UCSD-AML1 (cell line): ENCODE measurements around the gene CDH23.
A peak's percentile ranks its signal among the peaks of the same experiment; 100 is the strongest.

Experiments used
- DNase-seq: peaks from one replicate; lab custom pipeline; 2025; ENCODE audit not compliant: unreplicated experiment; lab: John Stamatoyannopoulos, UW

The CDH23 gene

DNA sequence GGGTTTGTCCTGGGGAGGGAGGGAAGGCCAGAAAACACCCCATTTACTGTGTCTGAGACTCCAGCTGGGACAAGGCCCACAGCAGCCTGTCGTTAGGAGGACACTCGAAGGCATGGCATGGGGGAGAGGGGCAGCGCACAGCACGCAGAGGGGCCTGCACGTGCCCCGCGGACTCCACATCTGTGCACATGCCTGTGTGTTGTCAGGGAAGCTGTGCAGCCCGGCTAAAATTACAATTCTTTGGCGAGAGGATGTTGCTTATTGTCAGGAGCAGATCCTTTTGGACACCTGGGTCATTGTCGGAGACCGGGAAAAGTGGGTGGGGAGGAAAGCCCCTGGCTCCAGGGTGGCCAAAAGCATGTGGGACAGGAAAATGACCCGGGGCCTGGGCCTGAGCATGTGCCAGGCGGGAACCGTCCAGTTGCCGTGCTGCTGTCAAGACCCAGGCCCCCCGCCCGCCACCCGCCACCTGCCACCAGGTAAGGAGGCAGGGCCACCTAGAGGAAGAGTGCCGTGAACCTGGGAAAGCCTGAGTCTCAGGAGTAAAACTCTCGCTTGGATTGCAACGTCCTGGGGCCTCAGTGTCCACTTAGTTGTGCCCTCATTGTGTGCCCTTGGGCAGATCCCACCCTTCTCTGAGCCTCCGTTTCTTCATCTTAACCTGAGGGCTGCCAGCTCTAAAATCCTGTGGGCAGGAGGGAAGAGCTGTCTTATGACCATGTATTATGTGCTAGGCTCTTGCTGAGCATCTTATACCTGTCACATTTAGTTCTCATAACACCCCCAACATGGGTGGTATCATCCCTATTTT, 369.4 kb downstream of the CDH23 start:
- no peak for DNase-seq

GRCh38 chr10:71766717-71767419, 370.1 kb downstream of the CDH23 start:
- DNase-seq, result no peak

DNA sequence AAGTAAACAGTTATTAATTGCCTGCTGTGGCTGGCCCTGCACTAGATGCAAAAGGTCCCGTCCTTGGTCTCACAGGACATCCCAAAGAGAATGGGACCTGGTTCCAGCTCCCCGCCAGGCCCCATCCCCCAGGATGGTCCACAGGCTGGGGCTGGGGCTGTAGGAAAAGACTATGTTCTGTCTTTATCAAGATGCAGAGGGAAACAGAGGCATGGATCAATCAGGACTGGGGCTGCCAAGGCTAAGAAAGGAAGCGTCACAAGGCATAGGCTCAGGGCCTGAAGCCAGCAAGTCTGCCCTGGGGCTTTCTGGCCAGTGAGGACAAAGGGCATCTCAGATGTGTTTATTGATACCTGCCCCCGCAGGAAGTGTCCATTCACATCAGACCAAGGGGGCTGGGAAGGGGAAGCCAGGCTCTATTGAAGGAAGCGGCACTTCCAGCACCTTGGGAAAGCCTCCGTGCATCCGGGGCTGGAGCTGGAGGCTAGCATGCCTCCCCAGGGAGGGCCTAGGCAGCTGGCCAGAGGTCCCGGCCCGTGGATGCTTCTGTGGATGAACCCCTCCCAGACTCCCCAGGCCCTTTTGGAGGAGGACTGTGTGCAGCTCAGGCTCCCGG, 370.8 kb downstream of the CDH23 start:
- DNase-seq, result no peak

- DNase-seq, result peak; percentile 39
These were observed 372.6 kb downstream of the CDH23 start for GRCh38 chr10:71769279-71769823.

DNA sequence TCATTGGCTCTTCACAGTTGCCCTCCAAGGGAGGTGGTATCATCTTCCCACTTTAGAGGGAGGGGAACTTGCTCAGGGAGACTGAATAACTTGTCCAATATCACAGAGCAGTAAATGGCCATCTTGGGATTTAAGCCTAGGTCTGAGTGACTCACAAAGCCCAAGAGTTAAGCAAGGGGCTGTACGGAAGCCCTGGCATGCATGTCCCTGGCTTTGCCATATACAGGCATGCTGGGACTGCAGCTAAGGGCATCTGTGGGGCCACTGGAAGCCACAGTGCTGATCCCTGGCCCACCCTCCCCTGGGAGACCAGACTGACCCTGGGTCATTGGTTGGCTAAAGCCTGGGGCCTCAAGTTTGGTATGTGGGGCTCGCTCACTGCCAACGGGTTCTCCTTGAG, 373.5 kb downstream of the CDH23 start:
- DNase-seq, result no peak

DNA sequence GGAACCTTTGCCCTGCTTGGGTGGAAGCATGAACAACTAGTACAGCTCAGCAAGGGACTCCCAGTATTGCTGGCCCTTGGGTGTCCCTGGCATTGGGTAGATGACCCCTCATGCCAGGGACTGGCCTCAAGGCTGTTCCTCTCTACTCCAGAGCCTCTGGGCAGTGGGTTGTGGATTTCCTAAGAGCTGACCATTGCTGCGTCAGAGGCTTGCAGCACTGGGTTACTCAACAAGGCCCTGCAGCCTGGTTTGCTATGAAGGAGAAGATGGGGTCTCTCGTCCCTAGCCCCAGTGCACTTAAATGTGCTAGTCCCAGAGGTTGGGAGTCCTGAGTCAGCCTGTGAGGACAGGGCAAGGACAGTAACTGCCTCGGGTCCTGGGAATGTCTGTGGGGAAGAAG, 374.1 kb downstream of the CDH23 start:
- DNase-seq, result no peak

- no peak for DNase-seq
These were observed 374.5 kb downstream of the CDH23 start for GRCh38 chr10:71771204-71771603.

DNA sequence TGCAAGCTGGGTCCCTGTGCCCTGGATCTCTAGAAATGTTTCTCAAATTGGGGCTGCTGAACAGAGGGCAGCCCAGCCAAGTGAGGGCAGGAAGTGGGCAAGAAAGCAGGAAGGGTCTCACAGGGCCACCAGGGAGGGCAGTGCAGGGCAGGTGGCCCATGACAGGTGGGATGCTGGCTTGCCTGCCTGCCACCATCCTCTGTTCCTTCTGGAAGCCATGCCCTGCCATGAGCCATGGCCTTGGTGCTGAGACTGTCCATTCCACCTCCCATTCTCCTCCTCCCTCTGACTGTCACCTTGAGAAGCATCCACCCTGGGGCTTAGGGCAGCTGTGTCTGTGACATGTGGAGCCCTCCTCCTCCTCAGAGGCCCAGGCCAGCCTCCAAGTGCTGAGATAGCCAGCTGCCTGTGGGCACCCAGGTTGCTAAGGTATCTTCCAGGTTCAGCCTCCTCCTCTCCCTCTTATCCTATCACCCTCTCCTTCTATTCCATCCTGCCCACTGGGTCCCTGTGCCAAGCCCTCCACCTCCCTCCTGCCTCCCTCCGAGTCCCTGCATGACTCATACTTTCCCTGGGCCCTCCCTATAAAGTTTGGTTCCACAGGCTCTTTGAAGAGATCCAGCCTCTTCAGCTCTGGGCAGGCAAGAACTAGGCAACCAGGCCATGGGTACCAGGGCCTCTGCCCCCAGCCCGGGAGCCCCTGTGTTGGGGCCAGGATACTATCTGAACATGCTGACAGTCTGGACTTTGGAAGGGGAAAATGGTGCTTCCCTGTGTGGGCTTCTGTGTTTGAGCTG, 375.3 kb downstream of the CDH23 start:
- peak; percentile 44 for DNase-seq

- no peak for DNase-seq
These were observed 376.1 kb downstream of the CDH23 start for GRCh38 chr10:71772832-71773220.

- DNase-seq, result peak; percentile 94
These were observed 376.7 kb downstream of the CDH23 start, which contains the start of gene VSIR for GRCh38 chr10:71773221-71773971. Gene VSIR, minus strand, starts transcription at chr10:71773520. Its CDS starts 81 bp downstream, at chr10:71773439.

- peak; percentile 84 for DNase-seq
These were observed 378.4 kb downstream of the CDH23 start for GRCh38 chr10:71774916-71775702.

GRCh38 chr10:71776481-71776925, 379.8 kb downstream of the CDH23 start:
- DNase-seq, result peak; percentile 75

DNA sequence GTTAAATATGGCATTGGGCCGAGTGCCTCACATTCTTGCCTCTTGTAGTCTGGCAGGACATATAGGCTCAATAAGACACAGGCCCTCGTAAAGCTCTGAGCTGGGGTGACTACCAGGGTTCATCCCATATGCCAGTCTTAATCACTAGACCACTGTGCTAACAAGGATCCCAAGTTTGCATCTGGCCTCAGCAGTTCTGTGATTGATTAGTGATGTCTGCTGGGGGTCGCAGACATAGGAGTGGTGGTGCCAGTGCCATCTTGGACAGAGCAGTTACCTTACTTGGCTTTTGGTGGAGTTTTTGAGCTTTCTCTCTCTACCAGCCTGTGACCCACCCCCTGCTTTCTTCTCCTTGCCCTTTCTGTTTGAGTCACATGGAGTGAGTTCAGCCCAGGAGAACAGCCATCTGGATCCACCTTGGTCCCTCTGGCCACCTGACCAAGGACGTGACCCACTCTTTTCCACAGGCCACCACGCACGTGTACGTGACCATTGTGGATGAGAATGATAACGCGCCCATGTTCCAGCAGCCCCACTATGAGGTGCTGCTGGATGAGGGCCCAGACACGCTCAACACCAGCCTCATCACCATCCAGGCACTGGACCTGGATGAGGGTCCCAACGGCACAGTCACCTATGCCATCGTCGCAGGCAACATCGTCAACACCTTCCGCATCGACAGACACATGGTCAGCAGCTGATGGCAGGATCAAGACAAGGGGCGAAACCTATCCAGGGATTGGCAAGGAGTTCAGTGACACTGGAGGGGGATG, 380.7 kb downstream of the CDH23 start:
- DNase-seq, result no peak

DNA sequence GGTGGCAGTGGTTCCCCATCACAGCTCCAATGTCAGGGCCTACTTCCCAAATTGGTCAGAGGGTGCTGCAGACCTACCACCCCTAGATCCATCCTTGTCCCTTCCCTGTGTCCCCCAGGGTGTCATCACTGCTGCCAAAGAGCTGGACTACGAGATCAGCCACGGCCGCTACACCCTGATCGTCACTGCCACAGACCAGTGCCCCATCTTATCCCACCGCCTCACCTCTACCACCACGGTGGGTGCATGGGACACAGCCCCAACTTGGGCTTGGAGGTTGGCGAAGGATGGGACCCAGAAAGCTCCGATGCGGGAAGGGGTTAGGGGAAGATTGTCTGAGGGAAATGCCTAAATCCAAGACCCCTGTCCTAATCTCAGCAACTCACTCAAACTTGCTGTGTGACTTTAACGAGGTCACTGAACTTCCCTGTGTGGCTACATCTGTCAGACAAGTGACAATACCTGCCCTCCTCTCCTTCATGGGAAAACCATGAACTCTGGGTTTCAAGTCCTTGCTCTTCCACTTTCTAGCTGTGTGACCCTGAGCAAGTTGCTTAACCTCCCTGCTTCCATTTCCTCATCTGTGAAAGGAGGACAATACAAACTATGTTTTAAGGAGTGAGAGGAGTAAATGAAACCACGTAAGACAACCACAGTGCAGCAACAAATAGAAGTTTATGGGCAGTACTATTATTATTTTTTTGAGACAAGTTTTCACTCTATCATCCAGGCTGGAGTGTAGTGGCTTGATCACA, 381.5 kb downstream of the CDH23 start:
- no peak for DNase-seq

DNA sequence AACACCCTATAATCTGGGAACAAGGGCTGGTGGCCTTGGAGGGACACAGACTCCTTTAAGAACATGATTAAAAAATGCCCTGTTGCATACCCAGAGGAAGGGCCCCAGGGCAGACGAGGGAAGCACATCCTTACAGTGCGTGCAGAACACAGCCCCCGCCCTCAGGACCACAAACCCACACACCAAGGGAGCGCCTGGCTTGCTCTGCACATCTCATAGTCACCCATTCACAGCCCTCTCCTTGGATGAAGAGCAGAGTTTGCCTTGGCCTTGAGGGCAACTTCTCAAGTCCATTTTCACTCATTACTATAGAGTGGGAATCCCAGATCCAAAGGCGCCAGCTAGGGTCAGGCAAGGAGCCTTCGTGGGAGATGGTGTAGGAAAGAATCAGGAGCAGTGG, 382.9 kb downstream of the CDH23 start:
- no peak for DNase-seq

- DNase-seq, result no peak
These were observed 383.4 kb downstream of the CDH23 start for GRCh38 chr10:71780156-71780555.

DNA sequence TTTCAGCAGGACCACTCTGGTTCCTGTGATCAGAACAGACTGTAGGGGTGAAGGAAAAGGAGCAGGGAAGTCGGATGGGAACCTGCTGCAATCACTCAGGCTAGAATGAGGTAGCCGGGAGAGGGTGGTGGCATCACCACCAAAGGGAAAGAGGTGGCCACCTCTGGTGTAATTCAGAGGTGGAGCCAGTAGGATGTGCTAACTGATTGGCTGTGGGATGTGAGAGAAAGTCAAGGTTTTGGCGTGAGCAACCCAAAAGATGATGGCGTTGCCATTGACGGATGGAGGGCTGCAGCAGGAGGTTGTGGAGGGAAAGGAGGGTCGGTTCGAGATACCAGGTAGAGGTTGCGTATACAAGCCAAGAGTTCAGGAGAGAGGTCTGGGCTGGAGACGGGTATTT, 384.0 kb downstream of the CDH23 start:
- no peak for DNase-seq
